Esophagus squamous epithelium (tissue), 4 donors: ENCODE data around the gene HCN1.

Experiments
- CTCF ChIP-seq, 6 experiments: fragments of 450-650 bp in 4 of 6; fragments of 200-600 bp in 2 of 6; sonication (generic) in 2 of 6; IDR thresholded peaks; one replicate each; pipeline ENCODE4 v1.5.1; 2016 to 2019; ENCODE audit warnings: antibody characterized with exemption in 6 of 6, mild to moderate bottlenecking in 4 of 6, moderate library complexity in 4 of 6
- POLR2A ChIP-seq, 4 donors: fragments of 450-650 bp; IDR thresholded peaks; one replicate each; pipeline ENCODE4 v1.6.1; 2017; ENCODE audit warnings: antibody characterized with exemption in 4 of 4, mild to moderate bottlenecking in 4 of 4, moderate library complexity in 3 of 4

DNA sequence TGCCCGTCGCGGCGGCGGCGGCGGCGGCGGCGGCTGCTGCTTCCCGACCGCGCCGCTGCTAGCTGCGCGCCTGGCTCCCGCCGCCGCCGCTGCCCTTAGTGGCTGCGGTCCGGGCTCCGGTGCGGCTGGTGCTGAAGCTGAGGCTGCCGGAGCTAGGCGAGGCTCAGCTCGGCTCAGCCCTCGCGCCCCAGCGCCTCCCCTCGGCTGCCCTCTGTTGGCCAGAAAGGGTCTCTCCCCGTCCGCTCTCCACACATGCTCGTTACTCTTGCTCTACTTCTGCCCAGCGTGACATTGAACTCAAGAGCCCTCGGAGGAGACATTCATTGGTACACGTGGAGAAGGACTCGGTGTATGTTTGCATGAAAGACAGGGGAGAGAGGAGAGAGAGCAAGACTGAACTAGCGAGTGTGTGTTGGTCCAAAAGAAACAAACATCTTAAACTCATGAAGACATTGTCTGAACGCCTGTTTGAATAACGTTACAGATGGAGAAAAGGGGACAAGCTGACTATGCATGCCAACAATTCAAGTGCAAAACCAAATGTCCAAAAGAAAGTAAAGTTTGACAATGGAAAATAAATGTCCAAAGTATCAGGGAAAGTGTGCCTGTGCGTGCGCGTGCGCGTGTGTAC is at the start of gene HCN1:
- TF ChIP-seq CTCF (IDR thresholded peaks at IDR 0.05) (peak in 5 of 6 experiments; percentile 46 to 73 (median 55)), POLR2A (IDR thresholded peaks at IDR 0.05) (no peak)
